Left cardiac atrium (tissue), 4 donors: Measurements from ENCODE around the gene CTAGE15. TPM values are rescaled to one million over a fixed set of nuclear protein-coding genes. Genes with fewer than 3 reads are reported as not detected.
"Not testable (repeated sequence)": the region's sequence is repeated elsewhere in the genome, so short reads cannot be mapped to it uniquely, and the experiment has no call there.

Experiments used
- ATAC-seq, 2 donors: fragments of 200-7000 bp; cut with Tn5 transposase; one replicate each; pipeline ENCODE4 v1.9.1; 2020; ENCODE audit warnings: mild to moderate bottlenecking in 2 of 2, moderate library complexity in 2 of 2
- DNase-seq: peaks from one replicate; pipeline ENCODE4 v3.0.0-alpha.2; 2020
- intact Hi-C, 2 donors: fragments of 100-400 bp; cut with DNase I; formaldehyde crosslinking; loops; one replicate each; pipeline versions ENCODE4 v1.14.1 to v1.15.1; 2022 to 2023
- long read RNA-seq: library from polyadenylated mRNA; unstranded; transcript quantifications from one replicate; pipeline ENCODE4 v2.0.0, GENCODE V29; 2021
- total RNA-seq, 2 donors: library from RNA; stranded (reverse); fragmentation: NEBNext Ultra II Directional; extraction: Animal tissue kit (Norgen Biotek cat#: 25700); gene quantifications; one replicate each; pipeline ENCODE4 v1.2.1, GENCODE V29; 2021
- donor health status: DM: no; HTN: yes; CAD: no.
- donor health status: DM: no; HTN: yes; CAD: no; lungs with severe emphysema.
- donor health status: DM: yes; HTN: yes; CAD: no.
- donor health status: Dilated cardiomyopathy.

CTAGE15 gene
- total RNA-seq: not detected
- long read RNA-seq: 0 reads

GRCh38 chr7:143571501-143571900, at the start of gene CTAGE15:
Gene CTAGE15, plus strand, starts transcription at chr7:143571801. Its CDS starts 17 bp downstream, at chr7:143571818.
- ATAC-seq, intact Hi-C loops, DNase-seq: not testable (repeated sequence)

GRCh38 chr7:143522309-143522916, 49.2 kb upstream of the CTAGE15 start:
- intact Hi-C loops, DNase-seq: not testable (repeated sequence)
- ATAC-seq: peak; percentile 85 to 96

GRCh38 chr7:143531169-143531926, 40.3 kb upstream of the CTAGE15 start:
- peak in 1 of 2 donors; percentile 70 for ATAC-seq
- intact Hi-C loops, DNase-seq: not testable (repeated sequence)

- ATAC-seq: peak; percentile 20 to 60
- DNase-seq, intact Hi-C loops: not testable (repeated sequence)
These were observed 39.7 kb upstream of the CTAGE15 start for GRCh38 chr7:143531932-143532331.

- DNase-seq, intact Hi-C loops: not testable (repeated sequence)
- peak; percentile 30 to 92 for ATAC-seq
These were observed 38.3 kb upstream of the CTAGE15 start for GRCh38 chr7:143533213-143533839.

GRCh38 chr7:143536443-143536842, 35.2 kb upstream of the CTAGE15 start:
- ATAC-seq, DNase-seq, intact Hi-C loops: not testable (repeated sequence)

- ATAC-seq, intact Hi-C loops, DNase-seq: not testable (repeated sequence)
These were observed 28.1 kb upstream of the CTAGE15 start for GRCh38 chr7:143543288-143544038.

- DNase-seq, ATAC-seq, intact Hi-C loops: not testable (repeated sequence)
These were observed 15.6 kb upstream of the CTAGE15 start for GRCh38 chr7:143555968-143556367.

GRCh38 chr7:143563306-143563705, 8.3 kb upstream of the CTAGE15 start:
- intact Hi-C loops, DNase-seq: not testable (repeated sequence)
- peak; percentile 82 to 93 for ATAC-seq

- DNase-seq, intact Hi-C loops, ATAC-seq: not testable (repeated sequence)
These were observed 5.6 kb upstream of the CTAGE15 start for GRCh38 chr7:143566001-143566400.

- ATAC-seq, intact Hi-C loops, DNase-seq: not testable (repeated sequence)
These were observed 16.6 kb downstream of the CTAGE15 start for GRCh38 chr7:143588183-143588582.

- not testable (repeated sequence) for ATAC-seq
These were observed 18.3 kb downstream of the CTAGE15 start for GRCh38 chr7:143589897-143590296.

GRCh38 chr7:143598086-143598485, 26.5 kb downstream of the CTAGE15 start:
- intact Hi-C loops, ATAC-seq: not testable (repeated sequence)
- peak; percentile 9 for DNase-seq

More at GRCh38 chr7:143589897-143590296, 18.3 kb downstream of the CTAGE15 start:
- intact Hi-C loops, DNase-seq: not testable (repeated sequence)

GRCh38 chr7:143603549-143603948, 31.9 kb downstream of the CTAGE15 start:
- ATAC-seq, DNase-seq, intact Hi-C loops: not testable (repeated sequence)

- intact Hi-C loops, DNase-seq, ATAC-seq: not testable (repeated sequence)
These were observed 34.5 kb downstream of the CTAGE15 start for GRCh38 chr7:143606088-143606487.

- intact Hi-C loops, ATAC-seq, DNase-seq: not testable (repeated sequence)
These were observed 43.9 kb downstream of the CTAGE15 start for GRCh38 chr7:143615545-143615944.

GRCh38 chr7:143617204-143617603, 45.6 kb downstream of the CTAGE15 start:
- DNase-seq, intact Hi-C loops, ATAC-seq: not testable (repeated sequence)

GRCh38 chr7:143620058-143620457, 48.5 kb downstream of the CTAGE15 start:
- ATAC-seq (peak; percentile 65 to 70), DNase-seq (peak; percentile 67)
- intact Hi-C loops: not testable (repeated sequence)

GRCh38 chr7:143620646-143621045, 49.0 kb downstream of the CTAGE15 start, which contains the start of gene TCAF2:
Gene TCAF2, plus strand, starts transcription at chr7:143620974.
- DNase-seq: peak; percentile 62
- intact Hi-C loops: not testable (repeated sequence)
- peak; percentile 99 for ATAC-seq
